Activated naive CD4-positive, alpha-beta T cell treated with anti-CD3 and anti-CD28 coated beads, Interleukin-2, amount 50 U/mL, for 16 hours (primary cell): ENCODE results near the gene ZNF576.
"Not testable (repeated sequence)": the region's sequence is repeated elsewhere in the genome, so short reads cannot be mapped to it uniquely, and the experiment has no call there.

Source experiments
- DNase-seq: peaks from one replicate; pipeline ENCODE4 v3.0.0-alpha.2; 2020

Gene ZNF576, protein sequence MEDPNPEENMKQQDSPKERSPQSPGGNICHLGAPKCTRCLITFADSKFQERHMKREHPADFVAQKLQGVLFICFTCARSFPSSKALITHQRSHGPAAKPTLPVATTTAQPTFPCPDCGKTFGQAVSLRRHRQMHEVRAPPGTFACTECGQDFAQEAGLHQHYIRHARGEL

DNA sequence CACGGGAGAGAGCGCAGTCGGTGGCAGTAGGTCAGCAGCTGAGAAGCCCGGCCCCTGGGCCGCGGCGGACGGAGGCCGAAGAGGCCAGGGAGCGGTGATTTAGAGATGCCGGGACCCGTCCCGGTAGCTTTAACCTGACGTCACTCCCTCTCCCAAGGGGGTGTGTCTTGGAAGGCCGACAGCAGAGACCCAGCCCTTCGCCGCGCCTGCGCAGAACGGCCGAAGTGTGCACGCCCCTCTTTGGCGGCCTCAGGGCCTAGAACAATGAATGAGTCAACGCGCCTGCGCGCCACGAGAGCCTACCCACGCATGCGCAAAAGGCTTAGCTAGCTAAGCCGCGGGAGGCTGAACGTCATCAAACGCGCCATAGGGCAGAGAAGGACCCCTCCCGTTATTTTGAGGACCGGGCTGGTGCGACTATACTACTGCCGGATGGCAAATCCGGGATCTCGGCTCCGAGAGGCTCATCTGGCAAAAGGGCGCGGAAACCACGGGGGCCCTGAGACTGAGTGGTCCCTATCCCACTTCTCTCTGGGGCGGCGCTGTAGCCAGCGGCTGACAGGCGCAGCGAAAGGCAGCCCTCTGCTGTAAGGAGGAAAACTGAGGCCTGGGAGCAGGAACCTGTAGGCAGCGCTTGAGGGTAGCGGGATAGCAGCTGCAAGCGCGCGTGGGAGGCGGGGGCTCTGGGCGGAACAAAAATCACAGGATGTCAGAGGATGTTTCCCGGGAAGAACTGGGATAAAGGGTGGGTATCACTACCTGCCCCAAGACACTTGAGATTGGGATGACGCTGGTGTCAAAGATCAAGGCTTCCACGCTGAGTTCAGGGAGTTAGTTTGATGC is at the start of gene ZNF576, which contains the start of gene IRGQ:
Gene ZNF576, plus strand, starts transcription at position 597 of the 843 bp plus-strand sequence. CDS start 514 bp downstream, outside the sequence.
Gene IRGQ, minus strand, starts transcription at position 136 of the 843 bp plus-strand sequence. CDS start 796 bp downstream, outside the sequence.
- peak; percentile 100 for DNase-seq

- DNase-seq, result not testable (repeated sequence)
Observed at GRCh38 chr19:43547926-43548325, 48.5 kb upstream of the ZNF576 start.

DNA sequence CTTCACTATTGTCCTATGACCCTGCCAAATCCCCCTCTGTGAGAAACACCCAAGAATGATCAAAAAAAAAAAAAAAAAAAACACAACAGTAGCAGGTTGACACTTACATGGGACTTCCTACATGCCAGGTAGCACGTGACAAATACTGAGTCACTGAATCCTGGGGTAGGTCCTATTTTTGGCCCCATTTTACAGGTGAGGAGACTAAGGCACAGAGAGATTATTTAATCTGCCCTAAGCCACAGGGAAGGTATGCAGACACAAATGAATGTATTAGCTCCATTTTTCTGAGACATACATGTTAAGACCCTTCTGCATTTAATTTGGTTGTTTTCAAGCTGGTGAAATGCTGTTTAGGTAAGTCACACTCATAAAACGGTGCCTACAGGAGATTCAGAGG is 47.7 kb upstream of the ZNF576 start:
- DNase-seq, result no peak

GRCh38 chr19:43551399-43552197 is 44.8 kb upstream of the ZNF576 start:
- DNase-seq, result no peak

GRCh38 chr19:43552198-43552450 is 44.3 kb upstream of the ZNF576 start:
- no peak for DNase-seq

GRCh38 chr19:43552616-43553015 is 43.8 kb upstream of the ZNF576 start:
- no peak for DNase-seq

GRCh38 chr19:43553656-43554055 is 42.7 kb upstream of the ZNF576 start:
- no peak for DNase-seq

DNA sequence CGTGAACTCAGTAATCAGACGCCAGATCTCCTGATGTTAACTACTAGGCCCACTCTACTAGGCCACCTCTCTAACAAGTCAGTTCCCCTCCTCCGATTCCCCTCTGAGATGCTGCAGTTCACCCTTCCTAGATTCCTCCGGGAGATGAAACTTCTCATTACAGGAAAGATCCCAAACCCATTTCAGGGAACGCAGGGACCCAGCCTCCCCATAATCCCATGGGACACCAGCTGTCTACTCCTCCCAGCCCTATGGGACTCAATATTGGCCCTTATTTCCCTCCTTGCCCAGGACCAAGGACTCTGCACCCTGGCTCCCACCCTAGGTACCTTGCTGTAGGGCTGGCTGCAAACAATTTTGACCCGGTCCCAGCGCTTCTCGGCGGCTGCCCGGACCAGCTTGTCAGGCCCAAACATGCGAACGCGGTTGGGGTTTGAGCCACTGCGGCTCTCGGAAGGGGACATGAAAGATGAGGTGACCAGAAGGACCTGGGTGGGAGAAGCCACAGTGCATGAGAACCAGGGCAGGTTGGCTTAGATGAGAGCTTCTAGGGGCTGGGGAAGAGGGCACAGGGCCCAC is 42.0 kb upstream of the ZNF576 start:
- no peak for DNase-seq

GRCh38 chr19:43555185-43555770 is 41.1 kb upstream of the ZNF576 start:
- DNase-seq, result peak; percentile 81

DNA sequence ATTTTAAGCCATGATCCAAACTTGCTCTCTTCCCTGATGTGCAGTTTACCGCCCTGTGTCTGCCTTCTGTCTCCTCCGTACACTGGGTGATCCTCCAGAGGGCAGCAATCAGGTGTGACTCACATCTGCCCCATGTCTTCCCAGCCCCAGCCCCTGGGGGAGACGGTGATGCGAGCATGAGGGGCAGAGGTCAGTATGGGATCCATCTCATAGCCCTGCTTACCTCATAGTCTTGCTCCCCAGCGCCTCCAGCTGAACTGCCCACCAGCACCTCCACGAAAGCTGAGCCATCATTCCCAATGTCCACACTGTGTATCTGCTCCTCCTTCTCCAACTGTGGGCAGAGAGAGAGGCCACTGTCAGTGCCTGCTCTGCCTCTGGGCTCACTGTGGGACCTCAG is 35.7 kb upstream of the ZNF576 start:
- peak; percentile 19 for DNase-seq

DNA sequence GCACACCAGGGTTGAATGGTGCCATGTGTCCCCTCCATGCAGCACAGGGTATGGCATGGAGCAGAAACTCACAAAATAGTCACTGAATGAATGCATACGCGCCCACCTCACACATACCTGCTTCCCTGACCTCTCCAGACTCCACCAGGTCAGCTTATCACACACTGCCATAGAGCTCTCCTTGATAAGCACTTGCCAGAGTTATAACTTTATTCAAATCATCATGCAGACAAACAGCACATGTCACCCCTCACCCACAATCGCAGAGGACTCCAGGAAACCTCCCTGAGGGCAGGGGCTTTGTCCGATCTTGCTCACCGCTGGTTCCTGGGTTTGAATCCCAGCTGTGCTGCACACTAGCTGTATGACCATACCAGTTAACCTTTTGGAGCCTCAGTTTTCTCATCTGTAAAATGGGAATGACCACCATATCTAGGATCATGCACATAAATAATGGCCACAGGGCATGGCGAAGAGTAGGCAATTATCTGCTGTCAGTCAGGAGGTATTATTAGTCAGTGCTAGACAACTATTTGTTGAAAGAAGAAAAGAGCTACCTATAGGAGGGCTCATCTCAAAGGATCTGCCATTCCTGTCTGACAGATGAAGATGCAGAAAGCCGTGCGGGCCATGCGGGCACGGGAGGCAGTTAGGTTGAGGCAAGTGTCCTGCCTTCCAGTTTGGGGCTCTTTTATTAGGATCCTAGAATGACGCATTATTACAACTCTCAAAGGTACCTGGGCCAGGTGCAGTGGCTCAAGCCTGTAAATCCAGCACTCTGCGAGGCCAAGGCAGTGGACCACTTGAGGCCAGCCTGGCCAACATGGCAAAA is 35.0 kb upstream of the ZNF576 start:
- DNase-seq, result no peak

GRCh38 chr19:43562226-43562697 is 34.1 kb upstream of the ZNF576 start:
- DNase-seq, result no peak

GRCh38 chr19:43562698-43563241 is 33.6 kb upstream of the ZNF576 start:
- DNase-seq, result peak; percentile 57

DNA sequence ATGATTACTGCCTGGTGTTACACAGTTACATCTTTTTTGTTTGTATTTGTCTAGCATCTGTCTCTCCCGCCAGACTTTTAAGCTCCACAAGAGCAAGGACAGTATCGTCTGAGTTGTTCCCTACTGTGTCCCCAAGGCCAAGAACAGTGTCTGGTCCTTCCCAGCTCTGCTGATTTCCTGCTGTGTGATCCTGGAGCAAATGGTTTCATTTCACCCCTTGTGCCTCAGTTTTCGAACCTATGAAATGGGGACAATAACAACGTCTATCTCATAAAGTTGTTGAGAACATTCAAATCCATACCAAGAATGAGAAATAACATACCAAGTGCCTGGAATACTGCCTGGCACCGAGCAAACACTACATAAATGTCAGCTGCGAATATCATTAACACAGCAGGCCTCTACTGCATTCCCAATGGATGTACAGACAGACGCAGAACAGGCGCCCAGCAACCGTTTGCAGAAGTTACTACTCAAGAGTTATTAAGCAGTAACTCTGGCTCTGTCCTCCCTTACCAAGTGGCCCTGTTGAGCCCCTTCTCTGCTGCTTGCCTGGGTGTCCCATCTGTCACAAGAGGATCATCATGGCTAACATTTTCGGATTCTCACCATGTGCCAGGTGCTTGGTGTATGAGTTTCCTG is 32.5 kb upstream of the ZNF576 start:
- DNase-seq, result no peak

DNA sequence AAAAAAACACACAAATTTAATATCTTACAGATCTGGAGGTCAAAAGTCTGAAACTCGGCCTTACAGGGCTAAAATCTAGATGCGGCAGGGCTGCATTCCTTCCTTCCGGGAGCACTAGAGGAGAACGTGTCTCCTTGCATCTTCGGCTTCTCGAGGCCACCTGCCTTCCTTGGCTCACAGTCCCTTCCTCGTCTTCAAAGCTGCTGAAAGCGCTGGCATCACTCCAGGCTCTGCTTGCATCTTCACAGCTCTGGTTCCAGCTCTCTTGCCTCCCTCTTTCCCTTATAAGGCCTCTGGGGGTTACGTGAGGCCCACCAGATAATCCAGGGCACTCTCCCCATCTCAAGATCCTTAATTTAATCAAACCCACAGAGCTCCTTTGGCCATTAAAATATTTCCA is 31.6 kb upstream of the ZNF576 start:
- no peak for DNase-seq

GRCh38 chr19:43569657-43570056 is 26.7 kb upstream of the ZNF576 start:
- no peak for DNase-seq

DNA sequence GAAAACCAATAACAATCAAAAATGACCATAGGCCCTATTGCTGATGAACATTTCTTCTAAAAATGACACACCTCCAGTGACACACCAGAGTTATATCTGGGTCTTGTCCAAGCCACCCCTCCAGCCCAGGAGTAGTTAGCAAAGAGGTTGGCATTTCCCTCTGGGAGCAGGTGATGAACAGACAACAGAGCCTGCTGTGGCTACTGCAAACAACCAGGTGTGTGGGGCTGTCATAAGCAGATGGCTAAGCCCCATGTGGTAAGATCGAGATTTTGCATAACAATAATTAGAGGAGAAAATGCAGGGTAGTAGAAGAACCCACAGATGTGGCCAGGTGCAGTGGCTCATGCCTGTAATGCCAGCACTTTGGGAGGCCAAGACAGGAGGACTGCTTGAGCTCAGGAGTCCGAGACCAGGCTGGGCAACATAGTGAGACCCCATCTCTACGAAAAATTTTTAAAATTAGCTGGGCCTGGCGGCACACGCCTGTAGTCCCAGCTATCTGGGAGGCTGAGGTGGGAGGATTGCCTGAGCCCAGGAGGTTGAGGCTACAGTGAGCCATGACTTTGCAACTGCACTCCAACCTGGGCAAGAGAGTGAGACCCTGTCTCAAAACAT is 26.1 kb upstream of the ZNF576 start:
- no peak for DNase-seq

DNA sequence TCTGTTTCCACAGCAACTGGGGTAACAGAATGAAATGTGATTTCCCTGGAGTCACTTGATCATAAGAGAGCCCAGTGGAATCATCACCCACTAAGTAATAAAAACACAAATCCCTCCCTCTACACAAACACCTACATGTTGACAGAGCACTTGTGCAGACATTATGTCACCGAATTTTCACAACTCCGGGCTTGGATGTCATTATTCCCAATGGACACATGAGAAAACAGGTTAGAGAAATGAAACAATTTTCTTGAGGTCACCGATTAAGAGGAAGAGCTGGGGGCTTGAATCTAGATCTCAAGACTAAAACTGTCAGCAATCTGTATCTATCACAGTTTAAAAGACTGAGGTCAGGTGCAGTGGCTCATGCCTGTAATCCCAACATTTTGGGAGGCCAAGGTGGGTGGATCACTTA is 24.2 kb upstream of the ZNF576 start:
- no peak for DNase-seq

DNA sequence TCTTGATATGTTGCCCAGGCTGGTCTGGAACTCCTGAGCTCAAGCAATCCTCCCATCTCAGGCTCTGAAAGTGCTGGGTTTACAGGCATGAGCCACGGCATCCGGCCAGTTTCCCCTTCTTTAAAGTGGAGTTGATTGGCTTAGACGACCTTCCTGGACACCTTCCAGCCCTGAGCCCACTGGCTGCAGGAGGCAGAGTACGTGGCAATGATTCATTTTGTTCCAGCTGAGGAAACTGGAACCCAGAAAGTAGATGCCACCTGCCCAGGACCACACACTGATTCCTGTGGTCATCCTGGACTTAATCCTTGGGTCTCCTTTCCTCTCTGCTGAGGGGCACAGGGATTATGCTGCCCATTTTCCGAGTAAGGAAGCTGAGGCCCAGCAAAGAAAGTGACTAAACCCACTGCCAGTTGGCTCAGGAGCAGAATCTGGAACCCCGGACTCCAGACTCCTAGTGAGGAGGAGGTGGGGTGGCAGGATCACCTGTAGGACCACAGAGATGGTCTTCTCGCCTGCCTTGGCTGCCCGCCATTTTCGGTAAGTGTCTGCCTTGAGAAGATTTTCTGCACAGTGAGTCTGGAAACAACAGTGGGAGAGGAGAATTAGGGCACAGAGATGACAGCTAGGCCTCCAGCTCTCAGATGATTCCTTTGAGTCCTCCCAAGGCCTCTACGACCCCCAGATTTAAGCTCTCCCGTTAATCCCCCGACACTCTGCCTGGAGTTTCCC is 21.8 kb upstream of the ZNF576 start:
- no peak for DNase-seq
